GM19328 (cell line): ENCODE results near the gene IDH3B.
"Not testable (repeated sequence)": the region's sequence is repeated elsewhere in the genome, so short reads cannot be mapped to it uniquely, and the experiment has no call there.

ENCODE experiments used
- ATAC-seq: cut with Tn5 transposase; IDR thresholded peaks from one replicate; pipeline ENCODE4 v1.9.1; 2021; ENCODE audit warnings: mild to moderate bottlenecking, moderate library complexity; ENCODE audit not compliant: unreplicated experiment

Gene IDH3B

DNA sequence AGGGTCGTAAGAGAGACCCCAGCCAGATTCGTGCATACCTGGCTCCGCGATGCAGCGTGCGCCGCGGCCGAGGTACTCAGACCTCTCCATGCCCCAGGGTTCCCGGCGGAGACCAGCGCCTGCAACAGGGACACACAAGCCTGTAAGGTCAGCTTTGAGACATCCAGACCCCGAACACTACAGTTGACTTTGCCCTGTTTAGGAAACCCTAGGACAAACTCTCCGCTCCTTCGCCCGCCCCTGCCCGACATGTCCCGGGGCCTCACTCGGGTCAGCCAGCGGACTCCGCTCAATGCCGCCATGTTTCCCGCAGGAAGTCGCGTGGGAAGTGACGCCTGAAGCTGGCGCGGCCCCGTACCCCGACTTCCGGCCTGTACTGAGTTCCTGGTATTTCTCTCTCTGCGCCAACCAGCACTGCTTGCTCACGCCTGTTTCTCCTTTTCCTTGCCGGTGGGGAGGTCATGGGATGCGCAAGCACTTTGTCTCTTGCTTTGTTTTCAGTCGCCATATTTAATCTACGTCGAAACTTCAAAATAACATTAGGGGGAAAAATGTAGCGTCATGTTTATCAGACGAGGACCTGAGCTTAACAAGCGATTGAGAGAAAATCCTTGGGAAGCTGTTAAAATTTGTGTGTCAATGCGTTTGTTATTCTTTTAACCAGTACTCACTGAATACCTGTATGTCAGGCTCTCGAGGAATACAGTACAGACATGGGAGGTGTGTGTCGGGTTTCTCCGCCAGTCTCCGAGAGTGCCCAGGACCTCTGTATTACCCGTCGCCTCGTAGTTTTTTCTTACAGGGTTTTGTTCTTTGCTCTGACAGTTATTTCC lies at the start of gene IDH3B:
Gene IDH3B (minus strand): TSS at position 330 of the 833 bp plus-strand sequence. CDS start 28 bp downstream, at position 302.
- ATAC-seq: peak; percentile 77

DNA sequence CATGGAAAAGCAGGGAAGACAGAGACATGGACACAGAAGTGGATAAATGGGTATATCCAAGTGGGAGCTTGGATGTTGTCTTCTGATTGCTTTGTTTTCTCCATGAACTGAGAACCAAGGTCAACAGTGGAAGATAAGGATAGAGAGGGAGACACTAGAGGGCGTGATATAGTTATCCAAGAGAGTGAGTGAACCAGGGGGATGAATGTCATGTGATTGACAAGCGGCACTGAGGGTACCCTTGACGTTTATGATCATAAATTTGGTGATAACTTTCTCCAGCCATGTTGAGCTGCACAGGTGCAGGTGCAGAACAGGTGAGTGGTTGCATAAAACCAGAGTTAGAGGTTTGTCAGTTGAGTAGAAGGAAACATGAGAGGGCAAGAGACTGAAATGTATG lies 49.3 kb upstream of the IDH3B start:
- ATAC-seq: no peak

DNA sequence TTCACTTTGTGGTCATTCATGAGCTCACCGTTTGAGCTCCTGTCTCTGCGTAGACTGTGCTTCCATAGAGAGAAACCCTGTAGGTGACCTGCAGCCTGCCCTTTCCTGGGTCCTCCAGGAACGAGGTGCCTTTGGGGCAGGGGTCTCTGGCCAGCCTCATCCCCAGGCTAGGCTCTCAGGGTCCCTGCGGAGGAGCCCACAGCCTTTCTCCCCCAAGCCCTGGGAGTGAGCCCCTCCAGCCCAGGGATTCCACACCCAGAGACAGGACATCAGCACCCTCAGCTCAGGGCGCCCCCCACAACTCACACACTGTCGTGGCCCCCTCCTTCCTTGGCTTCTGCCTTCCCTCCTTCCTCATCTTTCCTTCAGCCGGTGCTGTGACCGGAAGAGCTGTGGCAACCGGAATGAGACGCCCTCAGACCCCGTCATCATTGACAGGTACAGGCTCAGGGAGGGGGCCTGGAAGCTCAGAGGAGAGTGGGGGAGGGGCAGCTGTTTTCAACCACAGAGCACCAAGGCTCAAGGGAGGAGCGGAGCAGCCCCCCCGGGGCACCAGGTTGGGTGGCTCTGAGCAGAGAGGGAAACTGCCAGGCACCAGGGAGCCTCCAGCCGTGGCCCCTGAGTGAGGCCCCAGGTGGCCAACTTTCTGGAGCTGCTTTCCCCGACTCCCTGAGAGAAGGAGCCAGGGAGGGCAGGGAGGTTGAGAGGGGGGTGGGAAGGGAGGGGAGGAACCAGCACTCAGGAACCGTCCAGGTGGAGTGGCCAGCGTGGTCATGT lies 45.4 kb upstream of the IDH3B start:
- no peak for ATAC-seq

DNA sequence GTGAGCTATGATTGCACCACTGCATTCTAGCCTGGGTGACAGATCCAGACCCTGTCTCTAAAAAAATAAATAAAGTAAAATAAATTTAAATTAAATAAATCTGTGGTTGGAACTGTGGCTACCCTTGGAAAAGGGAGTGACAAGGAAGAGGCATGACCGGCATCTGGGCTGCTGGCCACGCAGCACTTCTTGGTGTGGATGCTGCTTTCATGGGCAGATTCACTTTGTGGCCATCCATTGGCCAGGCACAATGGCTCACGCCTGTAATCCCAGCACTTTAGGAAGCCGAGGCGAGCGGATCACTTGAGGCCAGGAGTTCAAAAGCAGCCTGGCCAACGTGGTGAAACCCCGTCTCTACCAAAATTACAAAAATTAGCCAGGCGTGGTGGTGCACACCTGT lies 44.6 kb upstream of the IDH3B start:
- ATAC-seq: no peak

DNA sequence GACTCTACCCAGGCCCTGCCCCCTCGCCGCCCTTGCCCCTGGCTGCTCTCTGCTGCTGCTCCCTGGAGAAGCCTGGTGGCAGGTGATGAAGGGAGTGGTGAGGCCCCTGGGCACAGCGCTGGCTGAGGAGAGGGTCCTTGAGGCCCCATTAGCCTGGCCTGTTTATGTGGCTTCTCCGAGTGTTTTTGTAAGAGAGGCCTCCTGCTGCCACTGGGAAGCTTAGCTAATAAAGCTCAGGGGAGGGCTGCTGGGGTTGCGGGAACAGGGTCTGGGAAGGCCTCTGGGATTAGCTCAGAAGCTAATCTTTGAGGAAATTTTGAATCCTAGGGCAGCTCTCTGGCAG lies 44.0 kb upstream of the IDH3B start:
- ATAC-seq: no peak

DNA sequence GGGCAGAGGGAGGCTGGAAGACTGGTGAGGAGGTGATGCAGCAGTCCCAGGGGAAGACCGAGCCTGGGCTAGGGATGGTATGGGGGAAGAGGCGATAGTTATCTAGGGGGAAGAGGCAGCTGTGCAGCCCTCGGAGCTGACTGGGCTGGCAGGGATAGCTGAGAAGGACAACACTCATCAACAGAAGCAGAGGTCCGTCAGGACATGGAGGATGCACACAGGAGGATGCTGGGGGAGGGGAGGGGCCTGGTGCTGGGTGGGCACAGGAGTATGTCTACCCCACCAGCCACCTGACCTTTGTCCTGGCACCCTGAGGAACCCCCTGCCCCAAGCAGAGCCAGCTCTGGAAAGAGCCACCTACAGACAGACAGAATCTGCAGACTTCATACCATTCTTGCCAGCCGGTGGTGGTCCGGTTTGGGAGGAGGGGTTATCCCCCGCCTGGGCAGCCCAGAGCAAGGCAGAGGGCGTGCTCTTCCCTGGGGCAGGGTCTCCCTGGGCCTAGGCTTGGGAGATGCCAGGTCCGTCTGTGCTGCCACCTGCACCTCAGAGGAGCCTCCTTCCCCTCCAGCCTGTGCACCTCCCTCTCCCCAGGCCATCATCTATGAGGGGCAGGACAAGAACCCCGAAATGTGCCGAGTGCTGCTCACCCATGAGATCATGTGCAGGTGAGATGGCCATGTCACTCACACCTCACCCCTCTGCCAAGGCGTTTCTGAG lies 43.5 kb upstream of the IDH3B start:
- no peak for ATAC-seq

GRCh38 chr20:2706688-2707352 lies 42.8 kb upstream of the IDH3B start:
- ATAC-seq: no peak

DNA sequence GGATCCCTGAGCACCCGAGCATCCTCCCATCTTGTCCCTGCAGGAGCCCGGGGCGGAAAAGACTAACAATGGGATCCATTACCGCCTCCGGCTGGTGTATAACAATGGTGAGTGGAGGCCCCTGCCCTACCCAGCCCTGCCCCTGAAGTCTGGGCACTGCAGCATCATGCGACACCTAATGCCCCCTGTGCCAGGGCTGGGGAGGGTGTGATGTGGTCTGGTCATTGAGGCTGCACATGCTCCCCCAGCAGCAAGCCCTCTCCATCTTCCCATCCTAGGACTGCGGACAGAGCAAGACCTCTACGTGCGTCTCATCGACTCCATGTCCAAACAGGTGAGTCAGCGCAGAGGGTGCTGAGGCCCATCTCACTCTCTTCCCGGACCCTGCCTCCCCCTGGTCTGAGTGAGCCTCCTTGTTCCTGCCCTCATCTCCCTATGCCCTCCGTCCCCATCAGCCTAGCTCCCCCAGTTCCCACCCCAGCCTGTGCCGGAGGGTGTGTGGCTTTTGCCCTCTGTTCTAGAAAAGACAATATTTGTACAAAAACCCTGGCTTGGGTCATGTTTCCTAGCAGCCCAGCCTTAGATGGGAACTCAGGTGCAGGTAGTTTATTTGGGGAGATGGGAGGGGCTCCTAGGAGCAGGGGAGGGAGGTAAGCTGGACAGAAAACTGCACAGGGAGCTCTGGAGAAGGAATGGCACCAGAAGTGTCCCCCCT lies 42.1 kb upstream of the IDH3B start:
- no peak for ATAC-seq

GRCh38 chr20:2703716-2704475 lies 39.9 kb upstream of the IDH3B start:
- ATAC-seq: no peak

DNA sequence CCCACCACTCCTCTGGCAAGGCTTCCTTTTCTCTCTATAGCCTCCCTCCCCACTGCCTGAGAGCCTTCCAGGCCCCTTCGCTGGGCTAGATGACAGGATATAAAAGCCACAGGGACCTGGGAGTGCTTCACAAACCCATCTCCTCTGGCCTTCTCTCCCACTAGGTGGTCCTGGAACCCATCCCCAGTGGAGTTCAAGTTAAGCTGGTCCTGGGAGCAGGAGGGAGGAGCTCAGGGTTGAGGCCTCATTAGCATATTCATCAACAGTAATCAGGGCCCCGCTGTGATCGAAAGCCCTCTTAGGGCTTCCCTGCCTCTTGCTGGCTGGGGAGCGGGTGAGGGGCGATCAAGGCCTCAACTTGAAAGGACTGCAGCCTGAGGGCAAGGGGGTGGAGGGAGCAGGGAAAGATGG lies 37.7 kb upstream of the IDH3B start:
- no peak for ATAC-seq

- no peak for ATAC-seq
Measured at GRCh38 chr20:2700913-2701620, 37.1 kb upstream of the IDH3B start.

GRCh38 chr20:2699775-2700413 lies 35.9 kb upstream of the IDH3B start:
- no peak for ATAC-seq

DNA sequence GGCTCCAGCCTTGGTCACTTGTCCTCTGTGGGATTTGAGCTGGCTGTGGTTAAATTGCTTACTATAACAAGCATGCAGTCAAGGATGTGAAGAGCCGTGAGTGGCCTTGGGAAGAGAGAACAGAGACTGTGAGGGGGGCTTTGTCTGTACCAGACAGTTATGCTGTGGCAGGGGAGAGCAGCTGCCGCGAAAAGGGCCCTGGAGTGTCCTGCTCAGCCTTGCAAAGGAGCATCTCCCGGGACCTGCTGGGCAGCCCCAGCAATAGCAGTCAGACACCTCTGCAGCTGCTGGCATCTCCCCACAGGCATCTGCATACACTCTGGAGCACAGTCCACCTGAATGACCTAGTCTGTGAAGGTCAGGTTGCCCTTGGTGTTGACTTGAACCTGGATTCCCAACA lies 34.9 kb upstream of the IDH3B start:
- ATAC-seq: no peak

GRCh38 chr20:2698186-2698817 lies 34.3 kb upstream of the IDH3B start:
- ATAC-seq: no peak

- ATAC-seq: no peak
Measured at GRCh38 chr20:2697768-2698167, 33.8 kb upstream of the IDH3B start.

GRCh38 chr20:2696646-2697045 lies 32.6 kb upstream of the IDH3B start:
- no peak for ATAC-seq

DNA sequence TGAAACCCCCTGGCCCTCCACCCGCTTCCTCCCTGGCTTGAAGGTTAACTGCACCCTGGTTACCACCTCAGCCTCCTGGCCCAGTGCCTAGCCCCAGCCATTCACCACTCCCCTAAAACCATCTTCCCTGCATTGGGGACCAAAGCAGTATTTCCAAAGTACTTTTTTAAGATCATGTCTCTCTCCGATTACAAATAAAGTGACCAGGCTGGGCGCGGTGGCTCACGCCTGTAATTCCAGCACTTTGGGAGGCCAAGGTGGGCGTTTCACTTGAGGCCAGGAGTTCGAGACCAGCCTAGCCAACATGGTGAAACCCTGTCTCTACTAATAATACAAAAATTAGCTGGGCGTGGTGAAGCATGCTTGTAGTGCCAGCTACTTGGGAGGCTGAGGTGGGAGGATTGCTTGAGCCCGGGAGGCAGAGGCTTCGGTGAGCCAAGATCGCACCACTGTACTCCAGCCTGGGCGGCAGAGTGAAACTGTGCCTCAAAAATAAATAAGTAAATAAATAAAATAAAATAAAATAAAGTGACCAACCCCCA lies 32.0 kb upstream of the IDH3B start:
- not testable (repeated sequence) for ATAC-seq
